GM23248 (cell line): ENCODE results near the gene ATL1.

Experiments used
- EZH2 ChIP-seq: fragments of 200-600 bp; sonication (generic); IDR thresholded peaks from 2 replicates; pipeline ENCODE4 v1.6.1; 2018; ENCODE audit warnings: antibody characterized with exemption, mild to moderate bottlenecking; ENCODE audit not compliant: insufficient read depth, poor library complexity, severe bottlenecking
- EZH2phosphoT487 ChIP-seq: fragments of 200-600 bp; sonication (generic); IDR thresholded peaks from 2 replicates; pipeline ENCODE4 v1.6.1; 2018; ENCODE audit warnings: antibody characterized with exemption, moderate library complexity, mild to moderate bottlenecking, low read depth; ENCODE audit not compliant: insufficient read depth

GRCh38 chr14:50551877-50552276, 8.1 kb upstream of the ATL1 start:
- TF ChIP-seq EZH2 (no peak), EZH2phosphoT487 (no peak)
